SK-MEL-5 (cell line): ENCODE measurements around the gene UNC5A. TPM values are rescaled to one million over a fixed set of nuclear protein-coding genes. Genes with fewer than 3 reads are reported as not detected.

Experiments
- DNase-seq: peaks from one replicate; pipeline ENCODE4 v3.0.0-alpha.2; 2016; ENCODE audit warnings: low read depth, low spot score
- in situ Hi-C: cut with HindIII; loops from 2 replicates; pipeline ENCODE4 v1.10.0; 2016; ENCODE audit warnings: low sequenced_read_pairs, high pct_unique_total_duplicates, low pct_unique_long_range_greater_than_20kb
- total RNA-seq: library from RNA; depleted of rRNA; stranded (reverse); fragments of >200 nt; shearing (Covaris generic); gene quantifications from 2 replicates; pipeline ENCODE4 v1.2.3, GENCODE V29; 2014

UNC5A gene
- total RNA-seq, 1 experiment from 2014 or later, result not detected

DNA sequence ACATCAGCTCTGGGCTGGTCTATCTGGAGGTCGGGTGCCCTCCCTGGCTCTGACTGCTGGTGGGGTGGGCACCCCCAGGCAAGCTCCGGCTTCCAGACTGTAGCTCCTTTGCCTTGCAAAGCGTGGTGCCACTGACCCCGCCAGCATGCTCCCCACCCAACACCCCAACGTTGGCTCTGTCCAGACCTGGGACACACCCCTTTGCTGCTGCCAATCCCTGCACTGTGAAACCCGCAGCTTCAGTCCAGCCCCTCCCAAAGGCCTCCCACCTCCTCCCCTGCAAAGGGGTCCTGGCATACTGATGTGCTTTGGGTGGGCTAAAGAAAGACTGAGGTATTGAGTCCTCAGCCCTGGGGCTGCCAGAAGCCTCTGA is 3.9 kb downstream of the UNC5A start:
- in situ Hi-C loops, result no loop called here
- no peak for DNase-seq

DNA sequence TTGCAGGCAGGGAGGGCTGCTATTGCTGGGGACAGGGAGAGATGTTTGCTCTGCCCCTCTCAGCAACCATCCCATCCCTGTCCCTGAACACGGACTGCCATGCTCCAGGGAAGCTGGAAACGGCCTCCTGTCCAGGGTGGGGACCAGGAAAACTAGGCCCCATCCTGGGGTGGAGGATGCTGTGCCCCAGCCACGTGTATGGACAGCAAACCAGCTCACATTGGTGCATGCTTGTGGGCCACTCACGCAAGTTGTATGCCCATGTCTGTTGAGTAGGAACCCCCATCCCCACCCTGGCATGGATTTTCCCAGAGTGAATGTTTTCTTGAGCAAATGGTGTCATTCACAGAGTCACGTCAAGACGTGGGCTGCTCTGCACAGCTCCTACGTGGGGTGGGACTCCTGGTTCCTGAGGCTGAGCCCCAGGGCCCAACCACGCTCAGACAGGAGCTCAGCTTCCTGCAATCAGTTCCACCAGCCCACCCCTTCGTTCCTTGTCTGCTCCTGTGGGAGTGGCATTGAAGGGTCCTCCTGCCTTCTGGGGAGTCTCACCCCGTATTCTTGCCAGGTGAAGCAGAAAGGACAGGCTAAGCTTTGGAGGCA is 4.6 kb downstream of the UNC5A start:
- DNase-seq, result no peak
- in situ Hi-C loops, result no loop called here

DNA sequence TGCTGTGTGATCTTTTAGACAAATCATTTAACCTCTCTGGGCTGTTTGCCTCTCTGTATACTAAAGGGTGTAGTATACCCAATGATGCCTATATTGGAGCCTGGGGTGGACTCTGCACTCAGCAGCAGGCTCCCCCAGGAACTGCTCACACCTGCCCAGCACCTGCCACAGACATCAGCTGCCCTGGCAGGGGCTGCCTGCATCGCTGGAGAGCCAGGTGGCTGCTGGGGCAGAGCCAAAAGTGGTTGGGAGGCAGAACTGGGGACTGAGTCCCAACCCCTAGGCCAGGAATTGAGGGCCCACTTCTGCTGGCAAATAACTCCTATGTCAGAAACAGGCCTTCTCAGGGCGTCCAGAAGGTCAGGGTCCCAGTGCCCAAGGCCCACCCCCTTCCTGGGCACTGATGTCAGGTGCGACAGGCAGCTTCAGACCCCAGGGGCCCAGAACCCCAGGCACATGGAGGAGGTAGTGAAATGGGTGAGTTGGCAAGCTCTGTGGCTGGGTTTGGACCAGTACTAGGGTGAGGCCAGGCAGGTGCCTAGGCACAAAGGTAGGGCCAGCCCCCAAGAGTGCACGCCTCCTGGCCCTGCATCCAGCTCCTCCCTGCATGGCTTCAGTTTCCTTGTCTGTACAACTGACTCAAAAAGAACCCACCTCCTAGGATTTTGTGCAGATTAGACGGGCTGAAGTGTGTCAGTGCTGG is 5.8 kb downstream of the UNC5A start:
- in situ Hi-C loops, result no loop called here
- no peak for DNase-seq

DNA sequence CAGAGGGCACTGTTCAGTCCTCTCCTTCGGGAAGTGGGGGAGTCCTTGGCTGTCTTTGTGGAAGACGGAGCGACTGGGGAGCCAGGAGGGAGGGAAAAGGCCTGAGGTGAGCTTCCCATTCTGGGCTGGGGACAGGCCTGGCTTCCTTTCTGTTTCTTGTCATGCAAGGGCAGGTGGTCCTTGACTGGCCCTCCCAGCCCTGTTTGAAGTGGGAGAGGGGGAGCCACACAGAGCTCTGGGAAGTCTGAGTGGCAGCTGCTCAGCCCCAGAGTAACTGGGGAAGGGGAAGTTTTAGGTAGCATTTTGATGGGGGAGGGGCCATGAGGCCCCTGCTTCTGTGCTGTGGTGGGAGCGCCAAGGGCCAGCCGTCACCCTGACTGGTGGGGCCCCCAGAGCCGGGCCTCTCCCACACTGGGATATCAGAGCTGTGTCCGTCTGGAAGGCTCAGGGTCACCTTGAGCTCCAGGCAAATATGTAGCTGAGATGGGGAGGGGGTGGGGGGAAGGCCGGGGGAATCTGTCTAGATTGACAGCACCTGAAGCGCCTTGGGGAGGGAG is 6.5 kb downstream of the UNC5A start:
- DNase-seq, result no peak
- in situ Hi-C loops, result no loop called here

DNA sequence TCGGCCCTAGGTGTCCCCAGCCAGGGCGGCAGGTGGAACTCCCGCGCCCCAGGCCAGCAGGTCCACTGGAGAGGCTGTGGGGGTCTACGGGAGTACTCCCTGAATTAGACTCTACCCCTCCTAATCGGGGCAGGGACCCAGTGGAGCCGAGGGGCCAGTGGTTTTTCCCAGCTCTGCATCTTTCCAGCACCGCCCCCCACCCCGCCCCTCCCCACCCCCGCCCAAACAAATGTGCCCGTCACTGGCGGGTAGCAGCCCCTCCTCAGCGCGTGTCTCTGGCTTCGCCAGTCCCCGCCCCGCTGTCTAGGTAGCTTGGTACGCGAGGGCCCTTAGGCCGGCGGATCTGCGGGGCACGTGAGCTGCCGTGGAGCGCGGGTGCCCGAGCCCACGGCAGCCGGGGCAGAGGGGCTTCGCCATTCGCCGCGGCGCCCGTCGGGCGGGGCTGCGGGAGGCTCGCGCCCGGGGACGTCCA is 7.0 kb downstream of the UNC5A start:
- DNase-seq, result no peak
- in situ Hi-C loops, result no loop called here

DNA sequence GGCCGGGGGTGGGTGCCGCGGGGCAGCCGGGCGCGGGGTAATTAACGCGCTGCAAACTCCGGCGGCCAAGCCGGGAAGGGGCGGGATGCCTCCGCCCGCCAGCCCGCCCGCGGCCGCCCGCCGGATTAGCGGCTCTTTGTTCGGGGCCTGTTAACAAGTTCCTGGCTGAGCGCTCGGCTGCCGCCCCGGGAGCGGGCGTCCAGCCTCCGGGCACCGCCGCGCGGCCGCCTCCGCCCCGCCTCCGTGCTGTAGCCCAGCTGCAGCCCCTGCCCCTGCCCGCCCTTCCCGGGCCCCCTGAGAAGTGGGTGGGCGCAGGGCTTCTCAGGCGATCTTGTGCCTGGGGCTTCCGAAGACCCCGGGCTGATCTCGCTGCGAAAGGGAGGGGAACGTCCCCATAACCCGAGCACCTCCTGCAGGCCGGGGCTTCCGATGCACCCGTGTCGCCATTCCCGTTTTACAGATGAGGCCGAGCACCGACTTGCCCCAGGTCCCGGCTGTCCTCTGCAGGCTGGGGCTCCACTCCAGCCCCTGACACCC is 7.5 kb downstream of the UNC5A start:
- peak; percentile 40 for DNase-seq
- in situ Hi-C loops, result no loop called here

DNA sequence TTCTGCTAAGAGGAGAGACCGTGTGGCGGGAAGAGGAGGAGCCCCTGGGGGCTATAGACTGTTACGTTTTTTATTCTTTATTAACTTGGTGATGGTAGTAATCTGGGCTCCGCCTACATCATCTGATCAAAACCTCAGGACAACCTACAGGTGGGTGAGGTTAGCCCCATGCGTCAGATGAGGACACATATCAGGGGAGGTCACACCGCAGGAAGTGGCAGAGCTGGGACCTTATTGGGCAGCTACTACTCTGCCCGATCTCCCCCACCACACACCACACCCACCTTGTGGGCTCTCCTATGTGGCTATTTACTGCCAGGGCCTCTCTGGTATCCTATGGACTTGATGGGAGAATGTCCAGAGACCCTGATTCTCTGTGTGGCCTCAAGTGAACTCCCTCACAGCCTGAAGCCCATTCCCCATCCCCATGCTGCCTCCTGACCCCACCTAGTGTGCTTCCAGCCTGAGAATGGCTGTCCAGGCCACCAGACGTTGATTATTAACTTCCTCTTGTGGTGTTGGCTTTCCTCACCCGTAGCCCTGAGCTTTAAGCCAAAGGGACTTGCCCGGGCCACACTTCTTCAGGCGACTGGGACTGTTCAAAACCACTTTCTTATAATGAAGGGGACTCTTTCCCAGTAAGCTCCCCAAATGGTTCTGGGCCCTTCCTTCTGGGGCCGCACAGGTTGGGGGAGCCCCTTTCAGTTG is 8.2 kb downstream of the UNC5A start:
- in situ Hi-C loops, result no loop called here
- DNase-seq, result no peak

DNA sequence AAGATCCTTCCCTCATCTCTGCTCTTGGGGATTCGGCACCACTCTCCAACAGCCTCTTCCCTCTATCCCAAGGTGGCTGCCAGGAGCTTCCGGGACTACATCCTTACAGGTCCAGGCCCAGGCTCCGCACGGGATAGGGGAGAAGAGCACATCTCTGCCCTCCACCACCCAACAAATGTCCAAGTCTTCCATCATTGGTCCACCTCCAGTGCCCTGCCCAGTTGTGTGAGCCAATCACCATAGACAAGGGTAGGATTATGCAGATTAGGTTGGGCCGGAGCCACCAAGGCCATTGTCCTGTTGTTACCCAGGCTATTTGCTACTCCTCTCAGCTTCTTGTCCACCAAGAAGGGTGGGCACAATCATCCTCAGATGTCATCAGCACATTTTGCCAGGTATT is 9.1 kb downstream of the UNC5A start:
- in situ Hi-C loops, result no loop called here
- no peak for DNase-seq

DNA sequence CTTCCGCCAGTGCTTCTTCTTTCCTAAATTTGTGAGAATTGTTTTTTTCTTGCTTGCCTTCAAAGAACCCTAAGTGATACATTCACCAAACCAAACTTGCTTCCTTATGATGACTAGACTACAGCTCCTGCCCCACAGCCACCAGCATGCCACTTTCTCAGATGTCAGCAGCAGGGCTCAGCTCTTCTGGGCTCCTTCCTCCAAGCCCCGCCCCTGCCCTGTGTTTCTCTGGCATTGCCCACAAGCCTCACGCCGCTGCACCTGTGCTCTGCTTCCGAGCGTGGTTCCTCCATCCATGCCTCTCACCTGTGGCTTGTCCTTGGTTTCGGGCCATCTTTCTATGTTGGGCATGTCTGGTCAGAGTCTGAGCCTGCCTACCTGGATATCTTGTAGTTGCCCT is 10.6 kb downstream of the UNC5A start:
- in situ Hi-C loops, result no loop called here
- no peak for DNase-seq

DNA sequence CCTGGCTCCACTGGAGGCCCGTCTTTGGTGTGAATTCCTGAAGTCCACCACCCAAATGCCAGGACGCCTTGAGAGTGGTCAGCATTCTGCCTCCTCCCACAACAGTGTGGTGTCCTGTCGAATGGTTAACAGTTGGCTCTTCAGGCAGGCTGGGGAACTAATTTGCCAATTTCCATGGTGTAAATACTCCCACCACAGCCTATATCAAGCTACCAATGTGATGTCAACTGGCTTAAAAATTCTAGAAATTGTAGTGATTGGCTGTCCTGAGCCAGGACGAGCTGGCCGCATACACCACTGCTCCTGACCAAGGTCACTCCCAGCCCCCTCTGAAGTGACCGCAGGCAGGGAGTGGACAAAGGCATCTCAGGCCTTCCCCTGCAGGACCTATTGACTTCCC is 11.1 kb downstream of the UNC5A start:
- in situ Hi-C loops, result no loop called here
- DNase-seq, result no peak

DNA sequence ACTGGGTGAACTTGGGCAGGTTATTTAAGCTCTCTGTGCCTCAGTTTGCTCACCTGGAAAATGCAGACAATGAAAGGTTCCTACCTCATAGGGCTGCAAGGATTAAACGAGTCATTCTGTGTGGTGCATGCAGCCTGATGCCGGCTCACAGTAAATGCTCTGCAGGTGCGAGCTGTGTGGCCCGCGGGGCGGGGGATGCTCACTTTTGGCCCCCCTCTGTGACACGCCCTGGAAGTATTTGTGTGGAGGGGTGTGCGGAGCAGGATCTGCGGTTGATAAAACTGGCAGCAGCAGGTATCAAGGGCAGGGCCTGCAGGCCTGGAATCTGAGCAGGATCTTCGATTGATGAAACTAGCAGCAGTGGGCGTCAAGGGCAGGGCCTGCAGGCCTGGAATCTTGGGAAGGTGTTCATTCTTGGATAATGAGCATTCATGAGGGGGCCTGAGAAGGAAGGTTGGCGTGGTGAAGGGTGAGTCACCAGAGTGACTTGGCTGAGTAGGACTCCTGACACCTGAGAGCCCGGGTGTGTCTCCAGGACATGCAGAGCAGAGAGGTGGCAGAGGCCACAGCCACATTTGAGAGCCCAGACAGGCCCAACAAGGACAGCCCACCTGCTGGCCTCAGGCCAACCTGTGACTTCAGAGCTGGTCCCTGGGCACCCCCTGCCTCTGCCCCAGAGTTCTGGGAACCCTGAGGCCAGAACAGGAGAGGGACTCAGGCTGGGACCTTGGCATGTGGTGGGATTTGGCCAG is 11.9 kb downstream of the UNC5A start:
- in situ Hi-C loops, result no loop called here
- DNase-seq, result no peak

DNA sequence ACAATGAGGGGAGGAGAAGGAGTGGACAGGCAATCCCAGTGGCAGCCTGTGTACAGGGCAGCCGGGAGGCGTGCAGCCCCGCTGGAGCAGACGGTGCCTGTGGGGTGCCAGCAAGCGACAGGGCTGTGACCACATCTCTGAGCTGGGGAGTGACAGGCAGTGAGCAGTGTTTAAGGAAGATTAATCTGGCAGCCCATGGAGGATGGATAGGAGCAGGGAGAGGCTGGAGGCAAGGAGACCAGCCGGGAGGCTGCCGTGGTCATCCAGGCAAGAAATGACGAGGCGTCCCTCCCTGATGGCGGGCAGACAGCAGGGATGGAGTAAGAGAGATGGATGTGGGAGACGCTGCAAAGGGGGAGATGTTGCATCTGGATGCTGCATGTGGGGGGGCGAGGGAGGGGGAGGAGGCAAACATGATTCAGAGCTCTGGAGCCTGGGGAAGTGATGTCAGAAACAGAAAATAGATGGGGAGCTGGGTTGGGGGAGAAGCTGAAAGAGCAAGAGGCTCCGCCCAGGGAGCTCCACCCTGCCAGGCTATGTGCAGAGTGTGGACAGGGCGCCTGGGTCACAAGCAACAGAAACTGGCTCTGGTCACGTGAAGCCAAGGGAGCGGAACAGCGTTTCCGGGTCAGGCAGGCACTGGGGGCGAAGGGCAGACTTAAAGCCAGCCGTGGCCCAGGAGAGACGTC is 12.6 kb downstream of the UNC5A start:
- in situ Hi-C loops, result no loop called here
- no peak for DNase-seq

DNA sequence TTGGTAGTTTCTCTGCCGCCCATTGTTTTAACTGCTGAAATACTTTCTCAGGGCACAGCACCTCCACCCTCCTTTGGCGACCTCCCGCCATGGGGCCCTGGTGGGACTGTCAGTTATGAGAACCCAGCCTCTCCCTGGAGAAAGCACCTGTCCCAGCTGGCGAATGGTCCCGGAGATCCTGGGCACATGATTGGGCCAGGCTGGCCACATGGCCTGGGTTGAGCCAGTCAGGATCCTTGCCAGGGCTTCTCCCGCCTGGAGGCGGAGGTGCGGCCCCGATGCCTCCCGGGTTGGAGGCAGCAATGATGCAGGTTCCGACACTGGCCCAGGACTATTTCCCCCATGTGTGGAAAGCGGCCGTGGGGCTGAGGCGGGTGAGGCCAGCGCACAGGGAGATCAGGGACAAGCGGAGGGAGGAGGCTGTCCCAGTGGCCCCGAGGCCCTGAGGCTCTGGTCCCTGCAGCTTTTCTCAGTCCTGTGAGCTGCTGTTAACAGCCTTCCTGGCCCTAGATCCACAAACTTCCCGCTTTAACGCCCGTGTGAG is 13.6 kb downstream of the UNC5A start:
- in situ Hi-C loops, result no loop called here
- no peak for DNase-seq

DNA sequence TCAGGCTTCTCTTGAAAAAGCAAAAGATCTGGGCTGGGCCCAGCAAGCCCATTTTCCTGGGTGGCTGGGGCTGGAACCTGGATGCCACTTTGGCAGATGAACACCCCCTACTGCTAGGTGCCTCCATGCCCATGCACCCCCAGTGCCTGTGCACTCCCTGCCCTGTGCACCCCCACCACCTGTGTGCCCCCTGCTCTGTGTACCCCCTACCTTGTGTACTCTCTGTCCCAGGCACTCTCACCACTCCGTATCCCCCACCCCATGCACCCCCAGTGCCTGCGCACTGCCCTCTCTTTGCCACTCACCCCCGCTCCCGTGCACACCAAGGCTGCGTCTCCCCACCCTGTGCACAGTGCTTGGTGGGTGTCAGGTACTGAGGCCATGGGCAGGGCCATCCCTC is 14.2 kb downstream of the UNC5A start:
- in situ Hi-C loops, result no loop called here
- DNase-seq, result no peak

DNA sequence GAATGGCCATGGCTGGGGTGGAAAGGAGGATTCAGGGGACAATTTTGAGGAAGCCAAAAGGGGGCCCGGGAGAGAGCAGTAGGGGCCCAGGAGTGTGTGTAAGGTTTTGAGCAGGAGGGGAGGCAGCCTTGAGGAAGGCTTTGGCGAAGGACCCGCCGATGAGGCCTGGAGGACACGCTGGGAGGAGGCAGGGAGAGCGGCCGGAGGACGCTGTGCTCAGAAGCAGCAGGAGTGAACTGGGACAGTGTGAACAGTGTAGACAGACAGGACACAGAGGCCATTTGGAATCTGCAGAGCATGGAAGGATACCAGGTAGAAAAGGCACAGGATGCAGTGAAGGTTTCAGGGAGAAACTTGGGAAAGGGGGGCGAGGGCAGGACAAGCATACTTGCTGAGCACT is 14.9 kb downstream of the UNC5A start:
- in situ Hi-C loops, result no loop called here

DNA sequence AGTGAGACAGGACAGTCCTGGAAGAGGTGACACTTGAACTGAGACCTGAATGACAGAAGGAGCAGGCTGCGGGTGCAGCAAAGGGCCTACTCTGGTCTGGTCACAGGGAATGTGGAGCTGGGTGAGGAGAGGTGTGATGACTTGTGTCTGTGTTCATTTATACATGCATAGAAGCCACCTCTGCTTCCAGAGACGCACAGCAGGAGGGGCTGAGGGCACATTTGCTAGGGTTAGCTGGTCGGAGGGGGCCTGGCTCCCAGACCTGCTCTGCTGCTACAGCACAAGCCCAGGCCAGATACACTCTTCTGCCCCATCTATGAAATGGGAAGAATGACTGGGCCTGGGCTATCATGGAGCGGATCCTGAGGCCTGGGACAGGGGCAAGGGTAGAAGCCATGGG is 15.6 kb downstream of the UNC5A start:
- DNase-seq, result no peak

More for the DNA sequence above, 14.9 kb downstream of the UNC5A start:
- DNase-seq, result no peak

More for the DNA sequence above, 15.6 kb downstream of the UNC5A start:
- in situ Hi-C loops, result no loop called here
